AG09319 (cell line): Measurements from ENCODE around the gene RHEX.

Source experiments
- DNase-seq: peaks from one replicate; pipeline ENCODE4 v3.0.0-alpha.2; 2010; ENCODE audit warnings: low read depth; ENCODE audit errors: extremely low read depth
- TF ChIP-seq, protein P1 (sequence below): IDR thresholded peaks from 2 replicates; pipeline ENCODE4 v1.5.1; 2011; ENCODE audit warnings: low read depth, mild to moderate bottlenecking, inconsistent platforms, low read length, moderate library complexity

The RHEX gene

DNA sequence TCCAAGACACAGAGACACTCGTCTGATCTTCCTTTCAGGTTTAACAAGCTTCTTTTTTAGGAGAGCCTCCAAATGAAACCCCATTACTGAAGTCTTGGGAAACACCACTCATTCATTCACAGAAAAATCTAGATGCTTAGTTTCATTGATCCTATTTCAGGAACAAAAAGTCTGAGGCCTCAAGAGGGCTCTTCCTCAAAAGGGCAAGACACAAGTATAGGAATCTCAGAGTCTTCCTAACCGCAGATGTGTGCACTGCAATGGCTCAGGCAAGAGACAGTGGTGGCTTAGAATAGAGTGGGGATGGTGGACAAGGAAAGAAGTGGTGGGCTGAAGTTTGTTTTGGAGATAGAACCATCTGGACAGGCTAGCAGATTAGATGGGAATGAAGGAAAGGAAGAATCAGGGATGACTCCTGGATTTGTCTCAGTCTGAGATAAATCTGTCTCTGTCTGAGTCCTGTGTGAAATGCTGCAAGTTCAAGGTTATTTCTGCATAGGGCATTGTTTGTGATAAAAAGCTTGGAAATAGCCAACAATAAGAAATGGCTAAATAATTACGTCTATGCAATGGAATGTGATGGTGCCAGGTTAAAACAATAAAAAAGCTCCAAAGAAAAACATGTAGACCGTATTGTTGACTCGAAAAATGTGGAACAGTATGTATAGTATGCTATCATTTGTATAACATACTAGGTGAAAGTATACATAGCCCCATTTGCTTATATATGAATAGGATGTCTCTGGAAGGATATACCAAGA is 20.4 kb upstream of the RHEX start:
- DNase-seq: no peak
- TF ChIP-seq, protein P1, sequence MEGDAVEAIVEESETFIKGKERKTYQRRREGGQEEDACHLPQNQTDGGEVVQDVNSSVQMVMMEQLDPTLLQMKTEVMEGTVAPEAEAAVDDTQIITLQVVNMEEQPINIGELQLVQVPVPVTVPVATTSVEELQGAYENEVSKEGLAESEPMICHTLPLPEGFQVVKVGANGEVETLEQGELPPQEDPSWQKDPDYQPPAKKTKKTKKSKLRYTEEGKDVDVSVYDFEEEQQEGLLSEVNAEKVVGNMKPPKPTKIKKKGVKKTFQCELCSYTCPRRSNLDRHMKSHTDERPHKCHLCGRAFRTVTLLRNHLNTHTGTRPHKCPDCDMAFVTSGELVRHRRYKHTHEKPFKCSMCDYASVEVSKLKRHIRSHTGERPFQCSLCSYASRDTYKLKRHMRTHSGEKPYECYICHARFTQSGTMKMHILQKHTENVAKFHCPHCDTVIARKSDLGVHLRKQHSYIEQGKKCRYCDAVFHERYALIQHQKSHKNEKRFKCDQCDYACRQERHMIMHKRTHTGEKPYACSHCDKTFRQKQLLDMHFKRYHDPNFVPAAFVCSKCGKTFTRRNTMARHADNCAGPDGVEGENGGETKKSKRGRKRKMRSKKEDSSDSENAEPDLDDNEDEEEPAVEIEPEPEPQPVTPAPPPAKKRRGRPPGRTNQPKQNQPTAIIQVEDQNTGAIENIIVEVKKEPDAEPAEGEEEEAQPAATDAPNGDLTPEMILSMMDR: no peak

DNA sequence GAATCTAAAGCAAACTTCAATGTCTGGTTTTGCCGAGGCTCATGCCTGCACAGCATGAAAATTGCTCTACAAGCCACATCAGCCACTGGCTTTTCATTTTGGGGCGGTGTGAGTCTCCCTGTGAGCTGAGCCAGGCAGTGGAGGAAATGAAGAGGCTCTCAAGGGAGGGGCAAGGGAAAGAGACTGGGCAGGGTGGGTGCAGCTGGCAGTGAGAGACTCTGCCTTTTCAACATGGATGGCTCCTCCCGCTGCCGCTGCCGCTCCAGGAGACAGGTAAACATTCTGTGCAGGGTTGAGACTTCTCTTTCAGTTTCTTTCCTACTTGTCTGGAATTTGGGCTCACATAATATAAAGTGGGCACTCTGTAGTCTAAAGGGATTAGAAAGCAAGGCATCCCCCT is 17.9 kb upstream of the RHEX start:
- TF ChIP-seq, protein P1: no peak
- DNase-seq: no peak

DNA sequence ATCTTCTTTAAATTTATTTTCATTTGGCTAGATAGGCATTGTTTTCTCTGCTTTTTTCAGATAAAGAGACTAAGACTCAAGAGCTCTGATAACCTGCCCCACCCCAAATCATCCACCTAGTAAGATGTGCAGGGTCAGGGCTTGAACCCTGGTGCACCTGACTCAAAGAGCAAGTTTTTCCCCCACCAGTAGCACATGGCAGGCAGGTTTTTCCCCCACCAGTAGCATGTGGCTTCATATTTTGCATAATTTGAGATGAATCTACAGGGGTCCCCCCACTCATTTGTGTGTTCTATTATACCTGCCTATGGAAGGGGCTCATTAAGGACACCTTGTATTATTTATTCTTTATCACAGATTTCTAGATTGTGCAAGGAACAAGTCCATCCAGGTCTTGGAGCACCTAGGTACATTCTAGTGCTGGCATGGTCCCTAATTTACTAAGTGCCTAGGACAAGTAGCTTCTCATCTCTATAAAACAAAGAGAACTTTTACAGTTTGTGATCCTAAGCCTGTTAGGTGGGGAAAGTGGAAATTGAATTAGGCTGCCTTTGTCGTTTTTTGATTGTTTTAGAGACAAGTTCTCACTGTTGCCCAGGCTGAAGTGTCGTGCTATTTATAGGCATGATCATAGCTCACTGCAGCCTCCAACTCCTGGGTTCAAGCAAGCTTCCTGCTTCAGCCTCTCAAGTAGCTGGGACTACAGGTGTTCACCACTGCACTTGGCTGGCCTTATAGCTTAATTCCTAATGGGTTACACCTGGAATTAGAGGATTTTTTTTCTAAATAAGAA is 16.1 kb upstream of the RHEX start:
- TF ChIP-seq, protein P1: no peak
- no peak for DNase-seq

DNA sequence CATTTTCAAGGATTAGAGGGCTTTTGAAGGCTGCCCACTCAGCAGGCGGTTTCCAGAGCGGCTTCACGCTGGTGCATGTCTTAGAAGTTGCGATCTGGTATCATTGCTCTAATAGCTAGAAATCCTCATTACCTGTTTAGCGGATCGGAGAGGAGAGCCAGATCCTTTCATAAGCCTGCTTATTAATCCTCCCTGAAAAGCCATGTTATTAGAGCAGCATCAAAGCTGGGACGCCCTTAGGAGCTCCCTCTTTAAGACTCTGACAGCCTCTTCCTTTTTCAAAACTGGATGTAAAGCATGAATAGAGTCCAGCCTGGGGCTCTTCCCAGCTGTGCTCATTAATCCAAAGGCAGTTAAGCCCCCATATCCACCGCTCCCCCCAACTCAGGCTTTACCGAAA is 15.4 kb upstream of the RHEX start:
- DNase-seq: no peak

DNA sequence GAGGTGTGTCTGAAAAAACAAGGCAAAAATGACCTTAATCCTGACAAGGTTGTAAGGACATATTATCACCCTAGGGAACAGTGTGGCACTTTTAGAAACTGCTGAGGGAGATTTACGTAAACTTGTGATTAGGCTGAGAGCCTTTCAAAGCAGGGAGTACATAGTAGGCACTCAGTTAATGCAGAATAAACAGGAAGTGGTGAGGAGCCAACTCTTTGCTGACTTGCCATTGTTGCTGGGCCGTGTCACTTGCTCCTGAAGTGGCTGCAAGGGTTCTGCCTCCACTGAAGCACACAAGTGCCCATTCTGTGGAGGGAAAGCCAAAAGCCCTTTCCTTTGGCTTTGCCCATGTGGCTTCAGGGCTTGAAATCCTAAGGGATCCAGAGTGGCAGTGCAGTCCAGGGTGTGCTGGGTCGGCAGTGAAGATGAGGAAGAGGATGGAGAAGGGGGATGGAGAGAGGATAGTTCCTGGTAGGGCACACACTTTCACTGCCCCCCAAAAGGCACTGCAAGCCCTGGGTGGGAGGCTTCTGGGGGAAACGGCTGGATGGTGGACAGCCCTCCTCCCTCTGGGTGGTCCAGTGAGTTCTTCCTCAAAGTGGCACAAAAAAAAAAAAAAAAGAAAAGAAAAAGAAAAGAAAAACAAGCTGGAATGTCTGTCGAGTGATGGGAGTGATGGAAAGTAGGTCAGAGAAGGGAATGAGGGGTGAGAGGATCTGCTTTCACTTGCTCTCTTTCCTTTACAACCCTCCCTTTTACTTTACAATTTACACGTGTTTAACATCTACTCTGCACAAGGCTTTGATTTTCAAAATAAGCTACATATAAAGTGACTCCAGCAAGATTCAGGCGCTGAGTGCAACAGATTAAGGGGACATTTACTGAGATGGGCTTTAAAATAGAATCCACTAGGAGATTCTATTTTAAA is 13.7 kb upstream of the RHEX start:
- TF ChIP-seq, protein P1: no peak
- no peak for DNase-seq

More for the DNA sequence above, 15.4 kb upstream of the RHEX start:
- TF ChIP-seq, protein P1: no peak

- TF ChIP-seq, protein P1: no peak
- no peak for DNase-seq
Measured at GRCh38 chr1:206040328-206040727, 12.6 kb upstream of the RHEX start.
